Immature natural killer cell (primary cell): ENCODE measurements around the gene COL13A1. TPM values are rescaled to one million over a fixed set of nuclear protein-coding genes. Genes with fewer than 3 reads are reported as not detected.

Experiments
- DNase-seq, 3 donors: peaks; one replicate each; pipeline ENCODE4 v3.0.0; 2022; ENCODE audit warnings: mixed read lengths in 1 of 3
- H3K27ac Mint-ChIP-seq, 6 donors: one replicate each; pipeline ENCODE4 v1.8.0; 2020; ENCODE audit warnings: mixed read lengths in 6 of 6, mild to moderate bottlenecking in 5 of 6, inconsistent platforms in 4 of 6, moderate library complexity in 3 of 6
- H3K27me3 Mint-ChIP-seq, 3 donors: one replicate each; pipeline ENCODE4 v1.8.0; 2020 to 2021; ENCODE audit warnings: low read depth in 3 of 3, mild to moderate bottlenecking in 3 of 3, mixed read lengths in 3 of 3, moderate library complexity in 3 of 3, inconsistent platforms in 1 of 3
- H3K36me3 Mint-ChIP-seq, 3 donors: one replicate each; pipeline ENCODE4 v1.8.0; 2020; ENCODE audit warnings: mixed read lengths in 3 of 3, inconsistent platforms in 2 of 3, mild to moderate bottlenecking in 2 of 3
- H3K4me1 Mint-ChIP-seq, 2 donors: one replicate each; pipeline ENCODE4 v1.8.0; 2020; ENCODE audit warnings: inconsistent platforms in 2 of 2, mild to moderate bottlenecking in 2 of 2, mixed read lengths in 2 of 2, moderate library complexity in 1 of 2
- H3K4me3 Mint-ChIP-seq, 5 donors: one replicate each; pipeline ENCODE4 v1.8.0; 2020; ENCODE audit warnings: mild to moderate bottlenecking in 5 of 5, mixed read lengths in 5 of 5, inconsistent platforms in 3 of 5, moderate library complexity in 3 of 5
- H3K9me3 Mint-ChIP-seq, 6 donors: one replicate each; pipeline ENCODE4 v1.8.0; 2020; ENCODE audit warnings: mild to moderate bottlenecking in 6 of 6, mixed read lengths in 6 of 6, inconsistent platforms in 4 of 6, moderate library complexity in 3 of 6
- polyA plus RNA-seq, 3 donors: library from polyadenylated mRNA; unstranded; fragments of 300-500 nt; fragmentation: Illumina TruSeq; gene quantifications; one replicate each; pipeline ENCODE4 v1.2.3, GENCODE V29; 2021

The COL13A1 gene
- polyA plus RNA-seq, 3 donors from 2014 or later = 1.0 to 6.0 (median 1.6) TPM

GRCh38 chr10:69885379-69886013 lies 83.8 kb downstream of the COL13A1 start:
- Mint-ChIP-seq H3K36me3 (peaks cover 0 to under 1% (median 0%) of the 10 kb centered on the region in 3 donors), H3K4me1 (no peaks in the 10 kb centered on the region), H3K27ac (no peak overlapping the region), H3K4me3 (no peak overlapping the region), H3K27me3 (peaks cover 0 to 6% (median 2%) of the 10 kb centered on the region in 3 donors), H3K9me3 (no peaks in the 10 kb centered on the region)
- DNase-seq = no peak

DNA sequence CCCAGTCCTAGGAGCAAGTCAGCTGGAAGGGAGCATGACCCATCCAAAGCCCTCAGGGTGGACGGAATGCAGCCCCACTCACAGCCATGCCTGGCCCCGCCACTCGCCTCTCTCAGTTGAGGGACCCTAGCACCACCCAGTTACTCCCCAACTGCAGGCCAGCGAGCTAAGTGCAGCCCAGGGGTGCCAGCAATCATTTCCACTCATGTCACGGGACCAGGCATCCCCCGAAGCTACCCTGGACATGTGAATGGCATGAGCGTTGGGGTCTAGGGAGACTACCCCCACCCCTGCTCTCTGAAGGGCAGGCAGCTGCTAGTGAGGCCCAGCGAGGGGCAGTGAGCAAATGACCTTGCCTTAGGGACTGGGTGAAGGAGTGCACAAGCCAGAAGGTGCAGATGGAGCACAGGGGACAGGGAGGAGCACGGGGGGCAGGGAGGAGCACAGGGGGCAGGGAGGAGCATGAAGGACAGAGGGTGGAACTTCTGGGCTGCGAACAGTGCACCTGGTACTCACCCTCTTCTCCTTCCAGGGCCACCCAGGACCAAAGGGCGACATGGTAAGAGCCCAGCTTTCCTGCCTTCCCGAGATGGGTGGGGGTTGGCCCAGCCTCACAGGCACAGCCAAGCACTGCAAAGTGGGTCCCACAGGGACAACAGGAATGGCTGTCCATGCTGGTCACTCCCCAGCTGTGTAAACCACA lies 87.3 kb downstream of the COL13A1 start:
- H3K4me1 Mint-ChIP-seq = no peaks in the 10 kb centered on the region
- H3K9me3 Mint-ChIP-seq = no peaks in the 10 kb centered on the region
- no peak overlapping the region for H3K27ac Mint-ChIP-seq
- no peak for DNase-seq
- no peaks in the 10 kb centered on the region for H3K27me3 Mint-ChIP-seq
- peaks cover 0 to 6% (median 0%) of the 10 kb centered on the region in 3 donors for H3K36me3 Mint-ChIP-seq
- no peak overlapping the region for H3K4me3 Mint-ChIP-seq

- no peak overlapping the region for H3K27ac Mint-ChIP-seq
- no peak for DNase-seq
- no peaks in the 10 kb centered on the region for H3K27me3 Mint-ChIP-seq
- H3K9me3 Mint-ChIP-seq = no peaks in the 10 kb centered on the region
- peaks cover 0 to 6% (median 0%) of the 10 kb centered on the region in 3 donors for H3K36me3 Mint-ChIP-seq
- H3K4me1 Mint-ChIP-seq = no peaks in the 10 kb centered on the region
- H3K4me3 Mint-ChIP-seq = no peak overlapping the region
Measured at GRCh38 chr10:69890065-69890847, 88.5 kb downstream of the COL13A1 start.

- Mint-ChIP-seq H3K4me1 (no peaks in the 10 kb centered on the region), H3K27ac (no peak overlapping the region), H3K36me3 (peaks cover 0 to 6% (median 0%) of the 10 kb centered on the region in 3 donors), H3K9me3 (no peaks in the 10 kb centered on the region), H3K27me3 (no peaks in the 10 kb centered on the region), H3K4me3 (no peak overlapping the region)
- no peak for DNase-seq
Measured at GRCh38 chr10:69891057-69891617, 89.4 kb downstream of the COL13A1 start.

GRCh38 chr10:69892406-69892805 lies 90.7 kb downstream of the COL13A1 start:
- H3K27ac Mint-ChIP-seq = no peak overlapping the region
- H3K4me3 Mint-ChIP-seq = no peak overlapping the region
- no peaks in the 10 kb centered on the region for H3K4me1 Mint-ChIP-seq
- no peaks in the 10 kb centered on the region for H3K27me3 Mint-ChIP-seq
- H3K36me3 Mint-ChIP-seq = peaks cover 0 to 6% (median 0%) of the 10 kb centered on the region in 3 donors
- no peaks in the 10 kb centered on the region for H3K9me3 Mint-ChIP-seq
- no peak for DNase-seq

DNA sequence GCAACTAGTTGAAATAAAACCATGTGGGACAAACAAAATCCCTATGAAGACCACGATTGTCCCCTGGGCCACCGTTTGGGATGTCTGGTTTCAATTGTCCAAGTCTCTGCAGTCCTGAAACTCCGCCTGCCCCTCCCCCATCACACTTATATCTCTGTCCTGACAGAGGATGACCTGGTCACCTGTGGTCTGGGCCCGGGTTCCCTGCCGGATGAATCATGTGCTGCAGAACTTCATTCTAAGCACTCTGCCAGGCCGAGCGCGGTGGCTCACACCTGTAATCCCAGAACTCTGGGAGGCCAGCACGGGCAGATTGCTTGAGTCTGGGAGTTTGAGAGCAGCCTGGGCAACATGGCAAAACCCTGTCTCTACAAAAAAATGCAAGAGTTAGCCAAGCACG lies 91.1 kb downstream of the COL13A1 start:
- Mint-ChIP-seq H3K36me3 (peaks cover 0 to 6% (median 0%) of the 10 kb centered on the region in 3 donors), H3K27me3 (no peaks in the 10 kb centered on the region), H3K9me3 (no peaks in the 10 kb centered on the region), H3K27ac (no peak overlapping the region), H3K4me1 (no peaks in the 10 kb centered on the region), H3K4me3 (no peak overlapping the region)
- no peak for DNase-seq

- no peak for DNase-seq
- no peak overlapping the region for H3K27ac Mint-ChIP-seq
- H3K36me3 Mint-ChIP-seq = peaks cover 0 to 6% (median 0%) of the 10 kb centered on the region in 3 donors
- no peaks in the 10 kb centered on the region for H3K27me3 Mint-ChIP-seq
- no peak overlapping the region for H3K4me3 Mint-ChIP-seq
- H3K9me3 Mint-ChIP-seq = no peaks in the 10 kb centered on the region
- no peaks in the 10 kb centered on the region for H3K4me1 Mint-ChIP-seq
Measured at GRCh38 chr10:69893271-69893900, 91.7 kb downstream of the COL13A1 start.

GRCh38 chr10:69894156-69894555 lies 92.5 kb downstream of the COL13A1 start:
- DNase-seq = no peak
- no peaks in the 10 kb centered on the region for H3K9me3 Mint-ChIP-seq
- no peaks in the 10 kb centered on the region for H3K4me1 Mint-ChIP-seq
- no peak overlapping the region for H3K27ac Mint-ChIP-seq
- no peaks in the 10 kb centered on the region for H3K27me3 Mint-ChIP-seq
- peaks cover 0 to 11% (median 0%) of the 10 kb centered on the region in 3 donors for H3K36me3 Mint-ChIP-seq
- no peak overlapping the region for H3K4me3 Mint-ChIP-seq

- H3K9me3 Mint-ChIP-seq = no peaks in the 10 kb centered on the region
- peaks cover 0 to 8% (median 0%) of the 10 kb centered on the region in 3 donors for H3K36me3 Mint-ChIP-seq
- H3K4me1 Mint-ChIP-seq = no peaks in the 10 kb centered on the region
- H3K4me3 Mint-ChIP-seq = no peak overlapping the region
- no peak overlapping the region for H3K27ac Mint-ChIP-seq
- no peak for DNase-seq
- no peaks in the 10 kb centered on the region for H3K27me3 Mint-ChIP-seq
Measured at GRCh38 chr10:69895759-69896158, 94.1 kb downstream of the COL13A1 start.

DNA sequence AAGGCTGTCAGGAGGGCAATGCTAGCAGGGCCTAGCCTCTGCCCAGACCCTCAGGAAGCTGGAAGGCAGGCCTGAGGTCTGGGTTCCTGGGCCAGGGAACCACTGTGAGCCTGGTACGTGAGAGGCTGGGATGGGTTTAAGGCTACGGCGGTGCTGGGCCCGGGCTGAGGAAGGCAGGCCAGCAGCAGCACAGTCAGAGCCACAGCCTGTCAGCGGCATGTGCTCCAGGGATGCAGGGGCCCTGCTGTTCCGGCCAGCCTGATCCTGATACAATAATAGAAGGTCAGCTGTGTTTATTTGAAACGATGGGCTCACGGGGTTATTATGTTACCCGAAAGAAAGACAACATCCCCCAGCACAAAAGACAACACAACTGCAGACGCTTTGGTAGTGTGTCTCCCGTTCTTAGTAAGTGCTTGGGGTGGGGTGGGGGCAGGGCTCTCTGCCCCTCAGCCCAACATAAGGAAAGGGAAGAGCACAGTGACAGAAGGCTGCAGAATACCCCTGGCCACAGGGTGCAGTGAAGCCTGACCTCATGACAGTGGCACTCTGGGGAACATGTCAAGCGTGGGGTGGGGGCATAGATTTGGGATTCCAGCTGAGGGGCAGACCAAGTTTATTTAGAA lies 95.0 kb downstream of the COL13A1 start:
- H3K27me3 Mint-ChIP-seq = no peaks in the 10 kb centered on the region
- H3K9me3 Mint-ChIP-seq = no peaks in the 10 kb centered on the region
- no peak overlapping the region for H3K4me3 Mint-ChIP-seq
- H3K4me1 Mint-ChIP-seq = no peaks in the 10 kb centered on the region
- no peak for DNase-seq
- H3K36me3 Mint-ChIP-seq = peaks cover 0 to 4% (median 0%) of the 10 kb centered on the region in 3 donors
- H3K27ac Mint-ChIP-seq = no peak overlapping the region

DNA sequence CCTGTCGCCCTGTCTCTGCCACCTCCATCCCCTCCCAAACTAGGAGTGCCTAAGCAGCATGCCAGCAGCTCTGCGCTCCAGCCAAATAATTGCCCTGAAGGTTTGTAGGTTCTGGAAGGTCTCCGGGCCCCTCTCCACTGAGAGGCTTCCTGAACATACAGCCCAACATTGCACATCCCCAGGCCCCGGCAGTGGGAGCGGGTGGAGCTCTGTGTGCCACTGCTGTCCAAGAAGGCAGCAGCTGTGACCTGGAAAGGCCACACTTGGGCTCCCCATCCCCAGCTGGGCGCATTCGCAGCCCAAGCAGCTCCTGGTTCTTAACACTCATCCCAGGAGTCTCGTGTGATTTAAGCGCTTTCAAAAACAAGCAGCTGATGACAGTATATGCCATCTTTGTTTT lies 95.7 kb downstream of the COL13A1 start:
- Mint-ChIP-seq H3K36me3 (peaks cover 0 to 4% (median 0%) of the 10 kb centered on the region in 3 donors), H3K9me3 (no peaks in the 10 kb centered on the region), H3K27me3 (no peaks in the 10 kb centered on the region), H3K27ac (no peak overlapping the region), H3K4me1 (no peaks in the 10 kb centered on the region), H3K4me3 (no peak overlapping the region)
- DNase-seq = no peak

- Mint-ChIP-seq H3K4me1 (no peaks in the 10 kb centered on the region), H3K27ac (no peak overlapping the region), H3K36me3 (peaks cover 0 to 4% (median 0%) of the 10 kb centered on the region in 3 donors), H3K27me3 (no peaks in the 10 kb centered on the region), H3K9me3 (no peaks in the 10 kb centered on the region), H3K4me3 (no peak overlapping the region)
- DNase-seq = no peak
Measured at GRCh38 chr10:69897999-69898398, 96.3 kb downstream of the COL13A1 start.

DNA sequence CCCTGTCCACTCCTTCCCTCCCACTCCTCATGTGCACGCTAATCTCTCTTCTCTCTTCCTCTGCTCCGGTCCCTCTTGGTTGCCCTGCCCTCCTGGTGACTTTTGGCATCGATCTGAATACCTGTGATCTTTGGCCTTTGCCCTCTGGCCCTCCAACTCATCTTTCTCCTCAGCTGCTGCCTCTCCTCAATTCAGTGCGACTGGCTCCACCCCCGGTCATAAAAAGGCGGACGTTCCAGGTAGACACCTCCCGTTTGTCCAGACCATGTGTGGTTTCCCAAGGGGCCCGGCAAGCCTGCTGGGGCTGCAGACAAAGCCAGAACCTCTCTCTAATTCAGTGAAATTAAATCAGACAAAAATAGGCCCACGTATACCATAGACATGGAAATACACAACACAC lies 96.8 kb downstream of the COL13A1 start:
- DNase-seq = no peak
- no peaks in the 10 kb centered on the region for H3K4me1 Mint-ChIP-seq
- H3K36me3 Mint-ChIP-seq = peaks cover 0 to 4% (median 0%) of the 10 kb centered on the region in 3 donors
- no peaks in the 10 kb centered on the region for H3K27me3 Mint-ChIP-seq
- H3K27ac Mint-ChIP-seq = peak overlapping the region in 1 of 6 donors; percentile 53
- no peaks in the 10 kb centered on the region for H3K9me3 Mint-ChIP-seq
- no peak overlapping the region for H3K4me3 Mint-ChIP-seq
